GM19397 (cell line): ENCODE data around the gene TMEM174.
"Not testable (repeated sequence)": the region's sequence is repeated elsewhere in the genome, so short reads cannot be mapped to it uniquely, and the experiment has no call there.

Experiments
- ATAC-seq: cut with Tn5 transposase; IDR thresholded peaks from one replicate; pipeline ENCODE4 v1.9.1; 2021; ENCODE audit warnings: mild to moderate bottlenecking, moderate library complexity; ENCODE audit not compliant: unreplicated experiment

The TMEM174 gene

GRCh38 chr5:73218552-73219171, 45.7 kb downstream of the TMEM174 start:
- no peak for ATAC-seq

GRCh38 chr5:73219336-73219735, 46.3 kb downstream of the TMEM174 start:
- not testable (repeated sequence) for ATAC-seq

- ATAC-seq = no peak
Measured at GRCh38 chr5:73221161-73221560, 48.2 kb downstream of the TMEM174 start.

- ATAC-seq = no peak
Measured at GRCh38 chr5:73221726-73222125, 48.7 kb downstream of the TMEM174 start.

- no peak for ATAC-seq
Measured at GRCh38 chr5:73222173-73222572, 49.2 kb downstream of the TMEM174 start.
